GM21723 (cell line): ENCODE measurements around the gene RAD51C.
"Not testable (repeated sequence)": the region's sequence is repeated elsewhere in the genome, so short reads cannot be mapped to it uniquely, and the experiment has no call there.

Experiments
- ATAC-seq: cut with Tn5 transposase; IDR thresholded peaks from one replicate; pipeline ENCODE4 v1.9.1; 2021; ENCODE audit warnings: mild to moderate bottlenecking, moderate library complexity; ENCODE audit not compliant: unreplicated experiment

RAD51C gene

DNA sequence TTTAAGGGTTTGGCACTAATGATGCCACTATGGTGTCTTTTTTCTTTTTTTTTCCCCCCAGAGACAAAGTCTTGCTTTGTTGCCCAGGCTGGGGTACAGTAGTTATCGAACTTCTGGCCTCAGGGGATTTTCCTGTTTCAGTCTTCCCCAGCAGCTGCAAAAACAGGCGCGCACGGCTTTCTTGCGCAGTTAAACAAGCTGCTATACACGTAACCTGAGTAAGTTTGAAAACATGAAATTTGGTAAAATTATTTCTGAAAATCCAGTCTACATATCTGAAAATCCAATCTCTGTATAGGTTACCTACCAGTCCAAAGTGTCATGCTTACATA lies 12.4 kb upstream of the RAD51C start:
- no peak for ATAC-seq

DNA sequence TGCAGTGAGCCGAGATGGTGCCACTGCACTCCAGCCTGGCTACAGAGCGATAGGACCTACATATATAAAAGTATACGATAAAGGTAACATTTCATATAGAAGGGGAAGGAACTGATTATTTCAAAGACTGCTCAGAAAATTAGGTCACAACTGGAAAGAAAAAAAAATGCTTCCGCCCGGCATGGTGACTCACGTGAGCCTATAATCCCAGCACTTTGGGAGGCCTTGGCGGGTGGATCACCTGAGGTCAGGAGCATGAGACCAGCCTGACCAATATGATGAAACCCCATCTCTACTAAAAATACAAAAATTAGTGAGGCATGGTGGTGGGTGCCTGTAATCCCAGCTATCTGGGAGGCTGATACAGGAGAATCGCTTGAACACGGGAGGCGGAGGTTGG lies 8.4 kb upstream of the RAD51C start:
- ATAC-seq: no peak

DNA sequence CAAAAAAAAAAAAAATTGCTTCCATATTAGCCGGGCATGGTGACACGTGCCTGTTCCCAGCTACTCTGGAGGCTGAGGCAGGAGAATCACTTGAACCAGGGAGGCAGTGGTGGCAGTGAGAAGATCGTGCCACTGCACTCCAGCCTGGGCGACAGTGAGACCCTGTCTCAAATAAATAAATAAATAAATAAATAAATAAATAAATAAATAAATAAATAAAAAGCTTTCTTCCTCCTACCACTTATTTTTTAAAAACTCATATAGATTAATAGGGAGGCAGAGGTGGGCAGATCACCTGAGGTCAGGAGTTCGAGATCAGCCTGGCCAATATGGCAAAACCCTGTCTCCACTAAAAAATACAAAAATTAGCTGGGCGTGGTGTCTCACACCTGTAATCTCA lies 7.9 kb upstream of the RAD51C start:
- ATAC-seq: not testable (repeated sequence)

DNA sequence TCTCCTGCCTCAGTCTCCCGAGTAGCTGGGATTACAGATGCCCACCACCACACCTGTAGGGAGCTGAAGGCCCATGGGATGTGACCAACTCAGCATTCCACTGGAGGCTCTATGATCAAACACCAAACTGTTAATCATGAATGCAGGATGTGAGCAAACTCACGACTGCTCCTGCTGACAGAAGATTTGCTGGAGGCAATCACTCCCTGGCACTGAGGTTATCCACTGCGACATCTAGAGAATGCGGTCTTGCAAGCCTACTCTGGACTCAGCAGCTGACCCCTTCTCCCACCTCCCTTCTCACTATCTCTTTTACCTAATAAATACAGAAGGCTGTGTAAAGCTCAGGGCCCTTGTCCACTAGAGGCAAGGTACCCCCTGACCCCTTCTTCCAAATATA lies 5.4 kb upstream of the RAD51C start:
- ATAC-seq: no peak

DNA sequence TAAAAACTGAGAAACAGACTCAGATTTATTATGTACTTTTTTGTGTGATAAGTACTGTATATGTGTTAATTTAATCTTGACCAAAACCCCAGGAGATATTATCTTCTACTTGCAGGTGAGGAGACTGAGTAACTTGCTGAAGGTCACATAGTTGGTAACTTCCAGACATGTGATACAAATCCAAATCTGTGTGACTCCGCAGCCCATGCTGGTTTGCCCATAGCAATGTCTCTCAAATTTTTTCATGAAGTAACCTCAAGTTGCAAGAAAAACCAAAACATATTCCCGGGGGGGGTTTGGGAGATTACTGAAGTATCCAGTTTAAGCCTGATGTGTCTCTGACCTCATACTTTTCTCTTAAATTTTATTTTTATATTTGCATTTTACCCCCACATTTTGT lies 3.9 kb upstream of the RAD51C start:
- ATAC-seq: no peak

DNA sequence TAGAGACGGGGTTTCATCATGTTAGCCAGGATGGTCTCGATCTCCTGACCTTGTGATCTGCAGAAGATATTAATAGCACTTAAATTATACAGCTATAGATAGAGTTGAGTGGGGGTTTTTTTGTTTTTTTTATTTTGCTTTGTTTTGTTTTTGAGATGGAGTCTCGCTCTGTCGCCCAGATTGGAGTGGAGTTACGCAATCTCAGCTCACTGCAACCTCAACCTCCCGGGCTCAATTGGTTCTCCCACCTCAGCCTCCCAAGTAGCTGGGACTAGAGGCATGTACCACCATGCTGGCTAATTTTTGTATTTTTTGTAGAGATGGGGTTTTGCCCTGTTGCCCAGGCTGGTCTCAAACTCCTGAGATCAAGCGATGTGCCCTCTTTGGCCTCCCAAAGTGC lies 2.4 kb upstream of the RAD51C start:
- ATAC-seq: not testable (repeated sequence)

DNA sequence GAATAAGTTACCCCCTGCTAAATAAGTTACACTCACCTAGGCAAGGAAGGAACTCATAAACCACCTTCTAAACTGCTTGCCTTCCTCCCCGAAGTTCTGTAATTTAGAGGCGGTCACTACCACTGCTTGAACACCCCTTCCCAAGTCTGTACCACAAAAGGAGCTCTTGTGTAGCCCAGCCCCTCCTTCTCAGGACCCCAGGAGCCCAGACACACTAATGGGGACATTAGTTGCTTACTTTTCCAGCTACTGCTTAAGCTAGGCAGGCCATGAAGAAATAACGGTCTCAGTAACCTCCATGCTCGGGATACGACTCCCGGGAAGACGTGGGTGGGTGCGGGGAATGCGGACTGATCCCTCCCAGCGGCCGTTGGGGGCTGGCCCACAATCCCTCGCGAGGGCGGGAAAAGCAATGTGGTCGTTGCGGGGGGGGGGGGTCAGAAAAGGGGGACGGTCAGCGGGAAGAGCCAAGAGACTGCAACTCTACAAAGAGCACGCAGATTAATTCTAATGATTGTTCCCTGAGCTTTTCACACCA lies 632 bp upstream of the RAD51C start, which contains the start of gene TEX14:
TEX14 (minus strand) TSS at position 345 of the 538 bp plus-strand sequence. CDS start 40,044 bp downstream, outside the sequence.
- no peak for ATAC-seq

DNA sequence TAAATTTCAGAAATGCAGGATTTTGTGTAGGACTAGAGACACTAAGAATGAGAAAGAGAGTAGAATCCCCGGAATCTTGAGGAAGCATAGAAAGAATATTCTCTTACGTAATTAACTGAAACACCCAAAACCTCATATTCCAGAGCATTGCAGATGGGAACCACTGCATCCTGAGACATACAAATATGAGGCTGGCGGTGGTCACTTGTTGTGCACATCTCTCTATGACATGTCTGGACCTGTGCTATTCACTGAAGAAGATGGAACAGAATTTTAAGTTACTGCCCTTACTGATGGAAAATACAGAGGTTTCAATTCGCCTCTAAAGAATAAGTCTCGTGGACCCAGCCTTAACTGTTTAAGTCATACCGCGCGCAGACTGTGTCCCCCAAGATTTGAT lies 806 bp downstream of the RAD51C start:
- no peak for ATAC-seq

DNA sequence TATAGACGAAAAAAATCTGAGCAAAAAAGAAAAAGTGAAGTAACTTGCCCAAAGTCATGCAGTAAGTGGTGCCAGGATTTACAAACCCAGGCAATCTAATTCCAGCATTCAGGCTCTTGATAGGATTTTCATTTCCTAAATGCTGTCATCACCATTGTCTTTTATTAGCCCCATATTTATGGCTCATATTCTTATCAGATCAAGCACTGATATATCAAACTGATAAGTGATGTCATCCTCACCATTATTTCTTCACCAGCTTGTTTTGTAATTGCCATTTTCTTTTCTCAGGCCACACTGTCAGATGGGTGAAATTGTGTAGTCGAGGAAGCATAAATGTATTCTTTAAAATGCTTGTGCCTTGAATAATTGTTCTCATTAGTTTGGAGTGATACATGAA lies 1.3 kb downstream of the RAD51C start:
- no peak for ATAC-seq

DNA sequence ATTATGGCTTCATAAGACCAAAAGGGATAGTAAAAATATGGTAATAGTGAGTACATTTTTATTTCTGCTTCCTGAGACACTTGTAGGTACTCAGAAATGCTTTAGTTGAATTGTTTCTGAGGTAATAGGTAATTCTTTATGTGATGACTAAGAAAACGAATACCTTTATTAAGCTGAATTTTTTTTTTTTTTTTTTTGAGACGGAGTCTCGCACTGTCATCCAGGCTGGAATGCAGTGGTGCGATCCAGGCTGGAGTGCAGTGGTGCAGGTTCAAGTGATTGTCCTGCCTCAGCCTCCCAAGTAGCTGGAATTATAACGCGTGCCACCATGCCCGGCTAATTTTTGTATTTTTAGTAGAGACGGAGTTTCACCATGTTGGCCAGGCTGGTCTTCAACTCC lies 1.9 kb downstream of the RAD51C start:
- ATAC-seq: no peak

DNA sequence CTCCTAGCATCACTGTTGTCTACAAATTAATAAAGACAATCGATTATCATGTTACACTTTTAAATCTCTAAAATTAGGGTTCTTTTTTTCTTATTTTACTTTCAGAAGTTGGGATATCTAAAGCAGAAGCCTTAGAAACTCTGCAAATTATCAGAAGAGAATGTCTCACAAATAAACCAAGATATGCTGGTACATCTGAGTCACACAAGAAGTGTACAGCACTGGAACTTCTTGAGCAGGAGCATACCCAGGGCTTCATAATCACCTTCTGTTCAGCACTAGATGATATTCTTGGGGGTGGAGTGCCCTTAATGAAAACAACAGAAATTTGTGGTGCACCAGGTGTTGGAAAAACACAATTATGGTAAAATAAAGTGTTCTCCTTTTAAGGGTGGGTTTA lies 2.4 kb downstream of the RAD51C start:
- ATAC-seq: no peak

DNA sequence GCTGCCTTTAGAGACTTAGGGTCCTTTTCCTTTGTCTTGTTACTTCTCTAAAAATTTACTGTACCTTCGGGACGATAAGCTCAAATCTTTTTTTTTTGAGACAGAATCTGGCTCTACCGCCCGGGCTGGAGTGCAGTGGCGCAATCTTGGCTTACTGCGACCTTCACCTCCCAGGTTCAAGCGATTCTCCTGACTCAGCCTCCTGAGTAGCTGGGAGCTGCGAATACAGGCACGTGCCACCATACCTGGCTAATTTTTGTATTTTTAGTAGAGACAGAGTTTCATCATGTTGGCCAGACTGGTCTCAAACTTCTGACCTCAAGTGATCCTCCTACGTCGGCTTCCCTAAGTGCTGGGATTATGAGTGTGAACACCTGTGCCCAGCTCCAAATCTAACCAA lies 7.4 kb downstream of the RAD51C start:
- no peak for ATAC-seq

DNA sequence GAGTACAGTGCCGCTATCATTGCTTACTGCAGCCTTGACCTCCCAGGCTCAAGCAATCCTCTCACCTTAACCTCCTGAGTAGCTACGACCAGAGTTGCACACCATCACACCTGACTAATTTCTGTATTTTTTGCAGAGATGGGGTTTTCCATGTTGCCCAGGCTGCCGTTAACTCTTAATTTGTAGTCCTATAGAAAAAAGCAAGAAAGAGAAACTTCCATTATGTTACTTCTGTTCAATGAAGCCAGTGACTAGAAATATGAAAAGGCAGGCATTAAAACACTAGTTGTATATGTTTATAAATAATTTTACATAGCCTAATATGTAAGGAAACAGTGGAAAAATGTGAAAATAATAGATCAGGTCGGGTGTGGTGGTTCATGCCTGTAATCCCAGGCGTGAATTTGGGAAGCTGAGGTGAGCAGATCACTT lies 9.7 kb downstream of the RAD51C start:
- peak; percentile 65 for ATAC-seq

DNA sequence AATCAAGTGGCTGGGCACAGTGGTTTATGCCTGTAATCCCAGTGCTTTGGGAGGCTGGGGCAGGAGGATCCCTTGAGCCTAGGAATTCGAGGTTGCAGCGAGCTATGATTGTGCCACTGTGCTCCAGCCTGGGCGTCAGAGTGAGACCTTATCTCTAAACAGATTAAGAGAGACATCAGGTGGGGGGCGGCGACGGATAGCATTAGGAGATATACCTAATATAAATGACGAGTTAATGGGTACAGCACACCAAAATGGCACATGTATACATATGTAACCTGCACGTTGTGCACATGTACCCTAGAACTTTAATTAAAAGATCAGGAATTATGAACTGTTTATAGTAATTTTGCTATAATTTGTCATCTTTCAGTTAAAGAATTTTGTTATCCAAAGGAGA lies 10.3 kb downstream of the RAD51C start:
- no peak for ATAC-seq

DNA sequence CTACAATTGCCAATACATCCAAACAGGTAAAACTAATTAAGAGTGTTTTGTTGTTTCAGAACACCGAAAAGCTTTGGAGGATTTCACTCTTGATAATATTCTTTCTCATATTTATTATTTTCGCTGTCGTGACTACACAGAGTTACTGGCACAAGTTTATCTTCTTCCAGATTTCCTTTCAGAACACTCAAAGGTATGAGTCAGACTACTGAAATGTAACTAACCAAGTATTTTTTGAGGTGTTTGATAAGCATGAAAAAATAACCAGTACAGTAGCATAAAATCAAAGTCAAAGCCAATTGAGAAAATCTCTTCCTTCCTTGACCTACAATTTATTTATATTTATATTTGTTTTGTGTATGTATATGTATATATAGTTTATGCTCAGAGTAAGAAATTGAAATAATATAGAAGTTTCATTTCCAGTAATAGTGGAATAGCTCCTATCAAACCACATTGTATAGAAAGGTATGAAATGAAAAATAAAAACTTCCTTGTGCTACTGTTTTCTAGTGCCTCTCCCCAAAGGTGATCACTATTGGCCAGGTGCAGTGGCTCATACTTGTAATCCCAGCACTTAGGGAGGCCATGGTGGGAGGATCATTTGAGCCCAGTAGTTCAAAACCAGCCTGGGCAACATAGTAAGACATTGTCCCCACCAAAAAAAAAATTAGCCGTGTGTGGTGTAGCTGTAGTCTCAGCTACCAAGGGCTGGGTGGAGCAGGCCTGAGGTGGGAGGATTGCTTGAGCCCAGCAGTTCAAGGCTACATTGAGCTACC lies 10.9 kb downstream of the RAD51C start:
- ATAC-seq: no peak

DNA sequence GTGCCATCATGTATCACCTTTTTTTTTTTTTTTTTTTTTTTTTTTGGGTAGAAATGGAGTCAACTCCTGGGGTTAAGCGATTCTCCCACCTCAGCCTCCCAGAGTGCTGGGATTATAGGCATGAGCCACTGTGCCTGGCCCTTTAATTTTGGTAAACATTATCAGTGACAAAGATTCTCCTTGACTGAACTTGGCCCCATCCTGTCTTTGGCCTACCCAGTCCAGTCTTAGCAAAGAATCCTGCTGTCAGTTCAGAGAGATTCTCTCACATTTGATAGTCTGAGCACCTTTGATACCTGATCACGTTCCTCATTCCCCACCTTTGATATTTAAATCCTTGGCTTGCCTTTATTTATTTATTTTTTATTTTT lies 11.5 kb downstream of the RAD51C start:
- no peak for ATAC-seq

DNA sequence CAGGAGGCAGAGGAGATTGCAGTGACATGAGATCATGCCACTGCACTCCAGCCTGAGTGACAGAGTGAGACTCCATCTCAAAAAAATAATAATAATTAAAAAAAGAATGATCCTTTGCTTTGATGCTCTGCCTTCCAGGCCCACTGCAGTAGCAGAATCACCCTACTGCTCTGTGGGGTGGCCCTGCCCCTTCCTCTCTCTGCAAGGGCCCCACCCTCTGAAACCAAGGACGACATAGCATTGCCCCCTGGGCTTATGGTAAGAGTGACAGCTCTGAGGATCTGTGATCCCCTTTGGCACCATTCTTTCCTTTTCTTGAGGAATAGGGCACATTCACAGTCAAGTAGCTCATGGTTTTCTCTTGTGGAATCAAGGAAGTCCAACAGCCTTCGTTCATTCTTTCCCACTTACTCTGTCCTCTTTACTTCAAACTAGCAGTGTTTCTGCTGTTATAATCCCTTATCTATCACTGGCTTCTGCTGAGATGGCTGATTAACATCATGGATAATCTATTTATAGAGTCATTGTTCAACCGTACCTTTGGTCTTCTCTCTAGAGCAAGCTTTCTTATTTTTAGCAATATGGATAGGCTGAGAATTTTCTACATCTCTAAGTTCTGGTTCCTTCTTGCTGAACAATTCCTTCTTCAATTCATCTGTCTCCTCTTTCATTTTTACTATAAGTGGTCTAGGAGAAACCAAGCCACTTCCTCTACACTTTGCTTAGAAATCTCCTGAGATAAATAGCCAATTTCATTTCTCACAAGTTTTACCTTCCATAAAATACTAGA lies 14.1 kb downstream of the RAD51C start:
- no peak for ATAC-seq

DNA sequence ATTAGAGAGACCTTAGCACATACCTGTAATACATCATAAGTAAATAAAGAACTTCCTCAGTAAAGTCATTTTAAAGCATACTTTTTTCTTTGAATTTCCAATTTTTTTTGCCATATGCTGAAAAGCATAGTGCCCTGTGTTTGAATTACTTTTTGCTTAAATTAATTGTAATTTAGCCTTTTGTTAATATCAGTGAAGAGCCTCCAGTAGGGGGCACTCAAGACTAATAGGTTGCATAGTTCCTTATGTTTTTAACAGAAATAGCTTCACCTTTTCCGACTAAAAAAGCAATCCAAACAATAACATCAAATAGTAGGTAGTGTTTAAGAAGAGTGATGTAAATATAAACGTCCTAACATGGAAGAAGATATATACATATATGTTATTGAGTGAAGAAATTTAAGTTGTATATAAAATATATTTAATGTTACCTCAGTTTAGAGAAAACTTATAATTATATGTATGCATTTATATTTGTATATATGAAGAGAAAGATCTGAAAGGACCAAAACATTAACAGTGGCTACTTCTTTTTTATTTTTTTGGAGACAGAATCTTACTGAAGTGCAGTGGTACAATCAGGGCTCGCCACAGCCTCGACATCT lies 18.6 kb downstream of the RAD51C start:
- ATAC-seq: no peak

DNA sequence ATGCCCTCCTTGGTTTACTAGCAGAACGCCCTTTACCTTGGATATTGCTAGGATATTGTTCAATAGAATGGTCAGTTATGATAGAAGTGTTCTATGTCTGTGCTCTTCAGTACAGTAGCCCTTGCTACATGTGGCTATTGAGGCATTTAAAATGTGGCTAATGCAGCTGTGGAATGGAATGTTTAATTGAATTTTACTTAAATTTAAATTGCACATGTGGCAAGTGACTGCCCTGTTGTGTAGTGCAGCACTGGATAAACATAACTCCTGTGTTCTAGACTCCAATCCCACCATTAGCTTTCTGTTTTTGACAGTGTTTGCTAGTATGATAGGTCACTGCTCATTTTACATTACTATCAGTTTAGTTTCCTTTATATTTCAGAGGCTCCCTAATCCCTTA lies 29.9 kb downstream of the RAD51C start:
- no peak for ATAC-seq

DNA sequence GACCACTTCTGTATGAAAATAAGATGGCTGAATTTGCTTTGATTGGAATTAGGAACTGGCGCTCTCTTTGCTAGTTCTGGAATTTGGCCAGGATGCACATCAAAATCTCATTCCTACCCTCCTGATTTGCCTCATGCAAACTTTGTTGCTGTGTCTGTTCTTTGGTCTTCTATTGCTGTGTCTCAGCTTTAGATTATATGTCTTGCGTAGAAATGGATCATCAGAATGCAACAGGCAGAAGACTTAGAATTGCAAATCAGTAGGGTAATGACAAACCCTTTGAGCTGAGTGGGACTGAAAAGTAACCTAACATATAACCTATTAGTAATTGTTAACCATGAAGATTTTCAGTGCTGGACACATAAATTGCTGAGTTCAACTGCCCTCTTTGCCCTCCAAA lies 30.3 kb downstream of the RAD51C start:
- no peak for ATAC-seq

DNA sequence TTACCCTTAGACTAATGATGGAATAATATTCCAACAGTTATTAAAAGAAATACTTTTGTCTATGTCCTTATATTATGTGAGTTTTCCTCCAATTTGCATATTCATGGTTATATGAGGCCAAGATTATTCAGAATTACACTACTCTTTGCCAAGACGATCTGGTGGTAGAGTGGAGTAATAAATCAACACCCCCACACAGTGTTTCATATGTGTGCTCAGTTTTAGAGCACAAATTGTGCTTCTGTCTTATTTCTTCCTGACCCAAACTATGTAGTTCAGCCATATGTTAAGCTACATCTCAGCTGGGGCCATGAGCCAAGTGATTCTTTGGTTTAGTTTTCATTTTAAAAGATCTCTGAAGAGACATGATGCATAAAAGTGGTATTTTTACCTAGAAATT lies 36.4 kb downstream of the RAD51C start:
- ATAC-seq: no peak

DNA sequence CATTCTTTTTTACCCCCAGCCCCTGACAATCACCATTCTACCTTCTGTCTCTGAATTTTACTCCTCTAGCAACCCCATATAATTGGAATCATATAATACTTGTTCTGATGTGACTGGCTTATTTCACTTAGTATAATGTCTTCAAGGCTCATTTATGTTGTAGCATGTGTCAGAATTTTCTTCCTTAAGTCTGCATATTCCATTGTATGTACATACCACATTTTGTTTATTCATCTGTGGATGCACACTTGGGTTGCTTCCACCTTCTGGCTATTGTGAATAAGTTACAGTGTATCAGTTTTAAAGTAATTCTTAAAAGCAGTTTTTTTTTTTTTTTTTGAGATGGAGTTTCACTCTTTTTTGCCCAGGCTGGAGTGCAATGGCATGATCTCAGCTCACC lies 38.5 kb downstream of the RAD51C start:
- ATAC-seq: no peak
